Measurements from ENCODE around the gene UBE2H.
A peak's percentile ranks its signal among the peaks of the same experiment; 100 is the strongest.
"Not testable (repeated sequence)": the region's sequence is repeated elsewhere in the genome, so short reads cannot be mapped to it uniquely, and the experiment has no call there.

The UBE2H gene

GRCh38 chr7:129952653-129953560 lies at the start of gene UBE2H:
TSS of gene UBE2H (minus strand) at chr7:129952960. CDS start at chr7:129952555, 405 bp downstream.
- peak; percentile 87 to 90 for DNase-seq (ENCODE audit: low read depth in 2 of 2)

- DNase-seq (ENCODE audit: low read depth in 2 of 2): no peak
Measured at GRCh38 chr7:129998446-129998845, 45.7 kb upstream of the UBE2H start.

DNA sequence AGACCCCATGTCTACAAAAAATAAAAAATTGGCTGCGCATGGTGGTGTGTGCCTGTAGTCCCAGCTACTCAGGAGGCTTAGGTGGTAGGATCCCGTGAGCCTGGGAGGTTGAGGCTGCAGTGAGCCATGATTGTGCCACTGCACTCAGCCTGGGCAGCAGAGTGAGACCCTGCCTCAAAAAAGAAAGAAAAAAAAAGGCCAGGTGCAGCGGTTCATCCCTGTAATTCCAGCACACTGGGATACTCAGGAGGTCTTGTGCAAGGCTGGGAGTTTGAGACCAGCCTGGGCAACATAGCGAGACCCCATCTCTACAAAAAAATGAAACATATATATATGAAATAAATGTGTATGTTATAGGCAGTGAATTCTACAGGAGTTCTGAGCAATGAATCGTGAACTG lies 44.5 kb upstream of the UBE2H start:
- no peak for DNase-seq (ENCODE audit: low read depth in 2 of 2)

GRCh38 chr7:129993275-129993674 lies 40.5 kb upstream of the UBE2H start:
- no peak for DNase-seq (ENCODE audit: low read depth in 2 of 2)

GRCh38 chr7:129990403-129991192 lies 37.8 kb upstream of the UBE2H start:
- no peak for DNase-seq (ENCODE audit: low read depth in 2 of 2)

- no peak for DNase-seq (ENCODE audit: low read depth in 2 of 2)
Measured at GRCh38 chr7:129989466-129989865, 36.7 kb upstream of the UBE2H start.

- no peak for DNase-seq (ENCODE audit: low read depth in 2 of 2)
Measured at GRCh38 chr7:129986600-129986999, 33.8 kb upstream of the UBE2H start.

GRCh38 chr7:129980667-129981066 lies 27.9 kb upstream of the UBE2H start:
- DNase-seq (ENCODE audit: low read depth in 2 of 2): no peak

- no peak for DNase-seq (ENCODE audit: low read depth in 2 of 2)
Measured at GRCh38 chr7:129975309-129975708, 22.5 kb upstream of the UBE2H start.

GRCh38 chr7:129970816-129971215 lies 18.1 kb upstream of the UBE2H start:
- no peak for DNase-seq (ENCODE audit: low read depth in 2 of 2)

GRCh38 chr7:129969881-129970446 lies 17.2 kb upstream of the UBE2H start:
- no peak for DNase-seq (ENCODE audit: low read depth in 2 of 2)

- no peak for DNase-seq (ENCODE audit: low read depth in 2 of 2)
Measured at GRCh38 chr7:129968592-129969383, 16.0 kb upstream of the UBE2H start.

- DNase-seq (ENCODE audit: low read depth in 2 of 2): not testable (repeated sequence)
Measured at GRCh38 chr7:129960204-129960475, 7.4 kb upstream of the UBE2H start.

DNA sequence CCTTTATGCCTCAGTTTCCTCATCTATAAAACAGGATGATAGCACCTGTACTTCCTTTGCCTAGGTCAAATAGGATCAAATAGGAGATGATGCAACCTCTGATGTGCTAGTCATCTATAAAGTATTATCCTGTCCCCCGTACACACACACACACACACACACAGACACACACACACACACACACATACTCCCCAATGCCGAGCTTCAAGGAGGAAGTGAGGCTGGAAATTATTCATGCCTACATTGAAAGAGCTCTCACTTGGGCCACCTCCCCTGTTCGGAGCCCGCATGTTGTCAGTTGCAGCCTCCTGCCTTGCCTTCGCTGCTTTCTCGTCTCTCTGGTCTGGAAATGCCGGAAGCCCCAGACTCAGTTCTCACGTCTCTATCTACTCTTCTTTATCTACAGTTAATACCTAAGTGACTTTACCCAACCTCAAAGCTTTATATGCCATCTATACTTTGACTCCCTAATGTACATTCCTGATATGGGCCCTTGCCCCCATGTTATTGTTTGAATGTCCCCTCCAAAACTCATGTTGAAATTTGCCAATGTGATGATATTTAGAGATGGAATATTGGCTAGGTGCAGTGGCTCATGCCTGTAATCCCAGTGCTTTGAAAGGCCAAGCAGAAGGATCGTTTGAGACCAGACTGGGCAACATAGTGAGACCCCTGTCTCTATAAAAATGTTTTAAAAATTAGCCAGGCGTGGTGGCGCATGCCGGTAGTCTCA lies 6.9 kb upstream of the UBE2H start:
- DNase-seq (ENCODE audit: low read depth in 2 of 2): no peak

GRCh38 chr7:129958643-129959470 lies 6.1 kb upstream of the UBE2H start:
- no peak for DNase-seq (ENCODE audit: low read depth in 2 of 2)

DNA sequence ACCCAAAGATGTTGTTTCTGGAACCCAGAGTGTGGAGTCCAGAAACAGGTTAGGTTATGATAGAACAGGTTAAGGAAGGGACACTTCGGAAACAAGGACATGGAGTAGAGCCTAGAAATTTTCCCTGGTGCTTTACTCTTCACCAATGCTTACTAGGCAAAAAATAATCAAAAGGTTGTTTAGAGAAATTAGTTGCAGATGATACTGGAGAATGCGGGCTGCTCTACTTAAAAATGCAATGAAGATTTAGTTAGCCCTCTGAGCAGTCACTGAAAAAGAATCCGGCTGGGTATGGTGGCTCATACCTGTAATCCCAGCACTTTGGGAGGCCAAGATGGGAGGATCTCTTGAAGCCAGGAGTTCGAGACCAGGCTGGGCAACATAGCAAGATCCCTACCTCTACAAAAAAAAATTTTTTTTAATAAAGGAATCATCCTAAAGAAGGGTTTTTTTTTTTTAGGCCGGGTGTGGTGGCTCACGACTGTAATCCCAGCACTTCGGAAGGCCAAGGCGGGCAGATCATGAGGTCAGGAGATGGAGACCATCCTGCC lies 3.3 kb upstream of the UBE2H start:
- no peak for DNase-seq (ENCODE audit: low read depth in 2 of 2)

DNA sequence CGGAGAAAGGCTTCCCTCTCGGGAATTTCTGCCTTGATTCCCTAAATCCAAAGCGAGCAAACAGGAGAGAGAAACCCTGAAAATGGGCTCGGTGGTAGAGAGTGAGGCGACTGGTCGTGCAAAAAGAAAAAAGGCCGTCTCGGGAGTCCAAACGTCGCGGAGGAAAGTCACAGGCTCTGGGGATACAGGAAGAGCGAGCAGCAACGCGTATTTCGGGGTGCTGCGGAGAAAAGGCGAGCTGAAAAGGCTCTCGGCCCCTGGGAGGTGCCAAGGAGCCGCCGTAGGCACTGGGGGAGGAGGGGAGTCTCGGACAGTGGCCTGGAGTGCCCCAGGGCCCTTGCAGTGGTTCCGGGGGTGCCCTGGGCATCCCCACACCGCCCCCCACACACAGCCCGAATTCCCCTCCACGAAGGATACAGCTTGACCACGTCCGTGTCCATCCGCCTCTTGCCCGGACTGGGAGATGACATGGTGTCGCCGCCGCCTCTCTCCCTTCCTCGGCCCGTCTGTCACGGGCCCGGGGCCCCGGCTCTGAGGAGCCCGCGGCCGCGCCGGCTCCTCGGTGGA lies 591 bp downstream of the UBE2H start:
- DNase-seq (ENCODE audit: low read depth in 2 of 2): no peak

- DNase-seq (ENCODE audit: low read depth in 2 of 2): no peak
Measured at GRCh38 chr7:129951226-129952085, 1.3 kb downstream of the UBE2H start.

- no peak for DNase-seq (ENCODE audit: low read depth in 2 of 2)
Measured at GRCh38 chr7:129950933-129951225, 1.9 kb downstream of the UBE2H start.

All from stimulated activated CD8-positive, alpha-beta memory T cell treated with anti-CD3 and anti-CD28 coated beads, Interleukin-7, amount 100 ng/mL, for 1 hour (primary cell).